ENCODE results near the gene LBHD2.

The LBHD2 gene

GRCh38 chr14:103134919-103135318 is 50.9 kb downstream of the LBHD2 start:
- H3K4me2 ChIP-seq (ENCODE audit: low read length) = no peak overlapping the region
- H3K4me3 ChIP-seq (ENCODE audit: low read length) = no peak overlapping the region
- H3K27me3 ChIP-seq (ENCODE audit: low read depth, low read length) = no peaks in the 10 kb centered on the region
- H3K27ac ChIP-seq (ENCODE audit: low read length) = no peak overlapping the region
- TF ChIP-seq CTCF (IDR thresholded peaks at IDR 0.05; ENCODE audit: low read depth, low read length) = no peak
- TF ChIP-seq EZH2phosphoT487 (IDR thresholded peaks at IDR 0.05; ENCODE audit: low read depth) = no peak
- no peaks in the 10 kb centered on the region for H3K79me2 ChIP-seq (ENCODE audit: low read length)
- H3K9ac ChIP-seq (ENCODE audit: low read length) = no peak overlapping the region
- no peaks in the 10 kb centered on the region for H3K9me3 ChIP-seq (ENCODE audit: insufficient read depth, low read length)
- H3K36me3 ChIP-seq (replicated peaks; ENCODE audit: low read depth, low read length) = no peaks in the 10 kb centered on the region
- H2AFZ ChIP-seq (ENCODE audit: low read depth, low read length) = no peak overlapping the region
- no peaks in the 10 kb centered on the region for H4K20me1 ChIP-seq (ENCODE audit: insufficient read depth, low read length)
- H3K4me1 ChIP-seq (ENCODE audit: low read length) = no peaks in the 10 kb centered on the region

GRCh38 chr14:103135333-103136260 is 51.6 kb downstream of the LBHD2 start:
- no peak overlapping the region for H3K9ac ChIP-seq (ENCODE audit: low read length)
- no peak overlapping the region for H2AFZ ChIP-seq (ENCODE audit: low read depth, low read length)
- TF ChIP-seq CTCF (IDR thresholded peaks at IDR 0.05; ENCODE audit: low read depth, low read length) = no peak
- no peak for TF ChIP-seq EZH2phosphoT487 (IDR thresholded peaks at IDR 0.05; ENCODE audit: low read depth)
- H3K36me3 ChIP-seq (replicated peaks; ENCODE audit: low read depth, low read length) = no peaks in the 10 kb centered on the region
- H3K4me2 ChIP-seq (ENCODE audit: low read length) = no peak overlapping the region
- H3K9me3 ChIP-seq (ENCODE audit: insufficient read depth, low read length) = no peaks in the 10 kb centered on the region
- no peak overlapping the region for H3K27ac ChIP-seq (ENCODE audit: low read length)
- no peaks in the 10 kb centered on the region for H3K79me2 ChIP-seq (ENCODE audit: low read length)
- H3K4me1 ChIP-seq (ENCODE audit: low read length) = peaks cover 5% of the 10 kb centered on the region
- H3K4me3 ChIP-seq (ENCODE audit: low read length) = no peak overlapping the region
- no peaks in the 10 kb centered on the region for H4K20me1 ChIP-seq (ENCODE audit: insufficient read depth, low read length)
- no peaks in the 10 kb centered on the region for H3K27me3 ChIP-seq (ENCODE audit: low read depth, low read length)

- H4K20me1 ChIP-seq (ENCODE audit: insufficient read depth, low read length) = no peaks in the 10 kb centered on the region
- H3K9me3 ChIP-seq (ENCODE audit: insufficient read depth, low read length) = no peaks in the 10 kb centered on the region
- H3K4me2 ChIP-seq (ENCODE audit: low read length) = no peak overlapping the region
- no peaks in the 10 kb centered on the region for H3K79me2 ChIP-seq (ENCODE audit: low read length)
- H3K27ac ChIP-seq (ENCODE audit: low read length) = no peak overlapping the region
- H3K4me1 ChIP-seq (ENCODE audit: low read length) = peaks cover 14% of the 10 kb centered on the region
- no peak overlapping the region for H3K4me3 ChIP-seq (ENCODE audit: low read length)
- TF ChIP-seq EZH2phosphoT487 (IDR thresholded peaks at IDR 0.05; ENCODE audit: low read depth) (no peak), CTCF (IDR thresholded peaks at IDR 0.05; ENCODE audit: low read depth, low read length) (no peak)
- H2AFZ ChIP-seq (ENCODE audit: low read depth, low read length) = no peak overlapping the region
- H3K27me3 ChIP-seq (ENCODE audit: low read depth, low read length) = peaks cover 1% of the 10 kb centered on the region; the same call in 1 of the 2 replicates
- H3K36me3 ChIP-seq (replicated peaks; ENCODE audit: low read depth, low read length) = no peaks in the 10 kb centered on the region
- H3K9ac ChIP-seq (ENCODE audit: low read length) = no peak overlapping the region
These were observed 52.6 kb downstream of the LBHD2 start for GRCh38 chr14:103136388-103137271.

All from OCI-LY3 (cell line).